DMS79 treated with DMSO at 0.1 percent for 48 hours (cell line): Measurements from ENCODE around the gene DMTF1.

ENCODE experiments used
- DNase-seq: peaks from one replicate; lab custom pipeline; 2025; lab: John Stamatoyannopoulos, UW

Gene DMTF1

GRCh38 chr7:87147500-87147899 lies 4.8 kb upstream of the DMTF1 start:
- DNase-seq: no peak

DNA sequence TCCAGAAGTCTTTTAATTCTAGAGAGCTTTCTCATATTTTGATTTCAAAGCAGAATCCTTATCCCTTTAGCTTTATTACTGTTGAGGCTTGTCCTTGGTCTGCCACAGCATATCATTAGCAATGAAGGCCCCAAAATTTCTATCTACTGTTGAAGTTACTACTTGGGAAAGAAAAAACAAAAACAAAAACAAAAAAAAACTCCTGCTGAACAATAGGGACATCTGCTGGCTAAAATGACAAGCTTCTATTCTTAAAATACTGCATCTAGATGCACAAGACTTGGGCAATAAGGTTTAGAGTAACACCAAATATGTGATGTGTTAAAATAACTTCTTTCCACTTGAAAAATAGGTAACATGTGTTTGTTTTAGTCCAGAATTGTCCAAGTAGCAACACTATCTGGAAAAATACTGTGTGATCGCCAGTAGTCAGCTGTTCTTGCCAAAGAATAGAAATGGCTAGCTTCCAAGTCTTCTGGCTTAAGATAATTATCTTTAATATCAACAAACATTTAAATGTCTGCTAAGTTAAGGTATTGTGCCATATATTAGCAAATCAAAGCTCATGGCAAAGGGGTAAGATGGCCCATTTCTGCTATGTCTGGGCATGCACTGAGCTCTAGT lies 3.8 kb upstream of the DMTF1 start:
- peak; percentile 12 for DNase-seq

GRCh38 chr7:87151002-87151728 lies 1.1 kb upstream of the DMTF1 start:
- DNase-seq: no peak

- DNase-seq: peak; percentile 84
These were observed 533 bp upstream of the DMTF1 start for GRCh38 chr7:87151729-87152111.

GRCh38 chr7:87152897-87153641 lies 816 bp downstream of the DMTF1 start:
- peak; percentile 31 for DNase-seq

DNA sequence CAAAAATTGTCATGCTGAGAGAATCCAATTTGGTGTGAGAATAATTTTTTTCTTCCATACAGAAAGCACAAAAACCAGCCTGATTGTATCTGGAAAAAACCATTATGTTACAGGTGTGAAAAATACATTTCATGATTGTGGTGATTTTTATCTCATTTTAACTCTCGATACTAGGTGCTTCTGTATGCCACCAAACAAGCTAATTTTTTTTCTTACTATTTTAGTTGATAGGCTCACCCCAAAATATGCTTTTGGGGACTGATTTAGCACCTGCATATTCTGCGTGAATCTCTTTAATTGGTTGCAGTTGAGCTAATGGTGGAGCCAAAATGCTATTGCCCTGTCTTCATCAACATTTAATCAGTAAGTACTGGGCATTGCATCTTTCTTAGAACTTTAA lies 1.9 kb downstream of the DMTF1 start:
- DNase-seq: no peak

GRCh38 chr7:87154569-87154968 lies 2.3 kb downstream of the DMTF1 start:
- no peak for DNase-seq

DNA sequence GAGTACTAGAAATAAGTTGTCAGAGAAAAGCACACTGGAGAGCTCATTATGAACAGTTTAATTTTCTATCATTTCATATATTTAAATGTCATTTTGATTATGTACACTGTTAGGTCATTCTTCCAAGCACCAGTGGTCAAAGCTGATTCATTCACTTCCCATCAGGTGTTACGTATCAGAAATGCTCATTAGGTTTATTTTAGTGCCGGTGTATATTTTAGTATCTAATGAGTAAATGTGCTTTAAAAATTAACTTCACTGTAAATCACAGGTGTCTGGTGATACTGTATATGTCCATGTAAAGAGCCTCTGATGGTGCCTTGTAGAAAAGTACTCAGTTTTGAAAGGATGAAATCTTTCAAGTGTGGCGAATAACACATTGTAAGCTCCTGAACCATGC lies 3.5 kb downstream of the DMTF1 start:
- no peak for DNase-seq

GRCh38 chr7:87156709-87157108 lies 4.5 kb downstream of the DMTF1 start:
- no peak for DNase-seq

- no peak for DNase-seq
These were observed 7.3 kb downstream of the DMTF1 start for GRCh38 chr7:87159538-87159937.

DNA sequence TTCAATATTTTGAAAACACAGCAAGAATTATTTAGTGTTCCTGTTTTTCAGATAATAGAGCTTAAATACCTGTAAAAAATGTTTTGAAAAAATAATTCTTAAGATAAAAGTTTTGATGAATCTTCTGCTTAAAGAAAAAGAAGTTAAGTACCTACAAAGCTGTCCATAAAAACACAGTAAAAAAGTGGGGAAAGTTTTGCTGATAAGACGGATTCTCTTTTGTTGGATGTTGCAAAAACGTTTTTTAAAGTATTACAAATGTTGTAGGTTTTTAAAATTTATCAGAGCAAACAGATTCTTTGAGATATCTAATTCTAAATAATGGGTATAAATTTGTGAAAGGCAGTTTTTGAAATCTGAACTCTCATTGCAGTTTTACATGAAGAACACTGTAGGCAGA lies 12.2 kb downstream of the DMTF1 start:
- no peak for DNase-seq

DNA sequence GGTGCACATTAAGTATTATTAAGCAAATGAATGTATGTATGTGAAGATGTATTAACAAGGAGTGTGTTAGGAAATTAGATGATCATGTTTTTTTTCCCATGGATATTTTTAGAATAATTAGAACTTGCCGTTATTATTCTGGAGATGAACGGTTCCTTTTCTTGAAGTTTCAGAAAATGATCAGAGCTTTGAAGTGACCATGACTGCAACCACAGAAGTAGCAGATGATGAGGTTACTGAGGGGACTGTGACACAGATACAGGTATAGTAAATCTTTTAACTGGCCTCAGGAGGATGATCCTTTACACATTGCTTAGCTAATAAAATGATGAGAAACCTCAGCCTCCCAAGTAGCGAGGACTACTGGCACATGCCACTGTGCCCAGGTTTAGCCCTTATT lies 18.6 kb downstream of the DMTF1 start:
- no peak for DNase-seq

DNA sequence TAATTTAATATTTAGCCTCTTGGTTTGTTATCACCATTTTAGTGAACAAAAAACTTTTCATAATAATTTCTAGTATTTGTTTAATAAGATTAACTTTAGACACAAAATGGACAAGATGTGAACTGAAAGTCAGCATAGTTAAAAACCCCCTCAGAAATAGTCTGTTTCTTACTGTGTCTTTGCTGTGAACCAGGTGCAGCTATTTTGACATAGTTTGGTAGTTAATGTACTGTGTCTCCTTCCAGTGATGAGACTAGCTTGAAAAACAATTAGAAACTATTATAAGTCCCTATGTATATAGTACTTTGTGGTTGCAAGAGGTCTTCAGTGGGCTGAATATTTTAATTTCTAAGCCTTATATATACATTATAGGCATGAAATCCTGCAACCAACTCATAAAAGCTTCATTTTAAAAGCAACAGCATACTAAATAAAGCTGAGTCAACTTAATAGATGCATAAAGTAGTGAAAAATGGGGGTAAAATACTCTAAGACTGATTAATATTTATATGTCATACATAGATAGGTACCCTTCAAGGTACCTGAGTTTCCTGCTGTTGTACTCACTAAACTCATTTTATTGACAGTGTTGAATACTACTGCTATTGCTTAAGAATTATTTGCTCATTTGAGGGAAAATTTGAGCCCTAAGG lies 19.2 kb downstream of the DMTF1 start:
- DNase-seq: no peak

- DNase-seq: no peak
These were observed 21.2 kb downstream of the DMTF1 start for GRCh38 chr7:87173471-87173870.

DNA sequence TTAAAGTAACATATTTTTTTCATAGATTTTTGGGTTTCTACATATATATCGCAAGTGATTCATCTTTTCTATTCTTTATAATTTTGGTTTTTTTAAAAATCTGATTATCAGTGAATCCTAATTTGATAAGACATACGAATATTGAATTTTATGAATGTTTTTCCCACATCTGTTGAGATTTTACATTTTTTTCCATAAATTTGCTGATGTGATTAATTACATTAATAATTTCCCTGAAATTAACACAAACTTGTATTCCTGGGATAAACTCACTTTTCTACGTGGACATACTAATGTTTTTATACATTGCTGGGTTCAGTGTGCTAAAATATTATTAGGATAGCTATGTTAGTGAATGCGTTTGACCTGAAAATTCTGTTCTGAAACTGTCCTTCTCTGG lies 26.1 kb downstream of the DMTF1 start:
- no peak for DNase-seq

DNA sequence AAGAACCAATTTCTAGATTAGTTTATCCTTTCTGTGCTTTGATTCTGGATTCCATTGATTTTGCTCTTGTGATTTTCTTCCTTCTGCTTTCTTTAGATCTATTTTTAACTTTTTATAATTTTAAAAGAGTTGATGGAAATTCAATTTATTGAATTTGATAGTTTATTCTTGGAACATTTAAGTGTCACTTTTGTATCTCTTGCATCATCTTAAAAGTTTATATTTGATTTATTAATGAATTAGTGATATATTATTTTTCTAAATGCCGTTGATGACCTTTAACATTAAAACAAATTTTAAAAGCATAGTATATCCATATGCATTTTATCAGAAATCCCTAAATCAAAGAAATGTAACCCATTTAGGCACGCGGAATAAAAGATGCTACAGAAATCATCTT lies 26.9 kb downstream of the DMTF1 start:
- no peak for DNase-seq

DNA sequence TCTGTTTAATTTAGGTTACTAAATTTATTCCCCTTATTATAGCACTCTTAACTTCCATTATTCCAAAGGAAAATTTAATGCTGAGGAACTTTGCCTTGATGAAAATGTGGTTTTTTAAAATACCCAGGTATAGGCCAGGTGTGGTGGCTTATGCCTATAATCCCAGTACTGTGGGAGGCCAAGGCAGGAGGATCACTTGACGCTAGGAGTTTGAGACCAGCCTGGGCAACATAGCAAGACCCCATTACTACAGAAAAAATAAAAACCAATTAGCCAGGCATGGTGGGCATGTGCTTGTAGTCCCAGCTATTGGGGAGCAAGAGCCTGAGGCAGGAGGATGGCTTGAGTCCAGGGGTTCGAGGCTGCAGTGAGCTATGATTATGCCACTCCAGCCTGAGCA lies 34.9 kb downstream of the DMTF1 start:
- no peak for DNase-seq

GRCh38 chr7:87188930-87189329 lies 36.7 kb downstream of the DMTF1 start:
- no peak for DNase-seq

GRCh38 chr7:87190783-87191182 lies 38.5 kb downstream of the DMTF1 start:
- DNase-seq: no peak

DNA sequence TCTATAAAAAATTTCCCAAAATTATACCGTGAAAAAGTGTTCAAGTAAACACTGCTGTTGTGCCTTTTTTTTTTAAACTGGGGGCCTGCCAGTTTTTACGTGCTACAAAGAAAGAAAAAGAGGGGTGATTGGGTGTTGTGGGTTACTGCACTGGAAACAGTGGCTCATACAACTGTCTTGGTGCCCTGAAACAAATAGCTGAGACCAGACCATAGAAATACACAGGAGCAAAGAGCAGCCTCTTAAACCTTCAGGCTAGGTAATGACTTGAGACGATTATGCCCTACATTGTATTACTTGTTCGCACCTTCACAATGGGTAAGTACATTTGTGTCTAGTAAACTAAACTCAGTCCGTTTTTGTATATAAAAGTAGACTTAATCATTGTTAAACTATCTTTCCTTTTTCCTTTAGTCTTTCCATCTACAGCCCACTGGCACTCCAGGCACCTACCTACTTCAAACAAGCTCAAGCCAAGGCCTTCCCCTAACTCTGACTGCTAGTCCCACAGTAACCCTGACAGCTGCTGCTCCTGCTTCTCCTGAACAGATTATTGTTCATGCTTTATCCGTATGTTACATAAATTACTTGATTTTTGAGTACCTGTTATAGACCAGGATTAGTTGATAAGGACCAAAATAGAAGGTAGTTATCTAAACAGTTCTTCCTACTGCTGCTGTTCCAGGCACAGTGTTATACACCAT lies 40.7 kb downstream of the DMTF1 start:
- no peak for DNase-seq

GRCh38 chr7:87193912-87194311 lies 41.7 kb downstream of the DMTF1 start:
- no peak for DNase-seq

GRCh38 chr7:87199241-87199640 lies 47.0 kb downstream of the DMTF1 start:
- DNase-seq: no peak
